H1 (cell line): ENCODE measurements around the gene ZNF804B. TPM values are rescaled to one million over a fixed set of nuclear protein-coding genes. Genes with fewer than 3 reads are reported as not detected.

Experiments
- CTCF ChIA-PET: fragments of 300-600 bp; sonication (Branson Sonifier 250); formaldehyde crosslinking; loops from one replicate; lab custom pipeline; 2021; ENCODE audit not compliant: partially characterized antibody; lab: Charles Lee
- POLR2A ChIA-PET: fragments of 300-600 bp; sonication (Branson Sonifier 250); formaldehyde crosslinking; loops from one replicate; lab custom pipeline; 2021; ENCODE audit warnings: inconsistent platforms; ENCODE audit not compliant: partially characterized antibody; lab: Charles Lee
- DNase-seq, 2 experiments: peaks; one replicate each; pipeline versions ENCODE4 v3.0.0 to v3.0.0-alpha.2; 2010 to 2022; ENCODE audit warnings: low spot score in 2 of 2, low read depth in 1 of 2, mixed read lengths in 1 of 2
- FAIRE-seq: peaks from 2 replicates; lab custom pipeline; 2011; peaks lifted over from hg19 to GRCh38; lab: Jason Lieb, UNC
- H2AFZ ChIP-seq: 2 replicates; pipeline ENCODE4 v1.8.1; 2012; ENCODE audit warnings: low read length, inconsistent platforms
- H2AK5ac ChIP-seq: 2 replicates; pipeline ENCODE4 v1.6.1; 2013; ENCODE audit warnings: low read depth, low read length
- H2BK120ac ChIP-seq: replicated peaks from 2 replicates; pipeline ENCODE3; 2013; ENCODE audit warnings: low read depth, low read length, inconsistent platforms
- H2BK12ac ChIP-seq: 2 replicates; pipeline ENCODE4 v1.6.1; 2013; ENCODE audit warnings: low read depth, low read length
- H2BK15ac ChIP-seq: 2 replicates; pipeline ENCODE4 v1.6.1; 2013; ENCODE audit warnings: low read length
- H2BK20ac ChIP-seq: 2 replicates; pipeline ENCODE4 v1.6.1; 2013; ENCODE audit warnings: low read length
- H2BK5ac ChIP-seq: 2 replicates; pipeline ENCODE4 v1.6.1; 2013; ENCODE audit warnings: low read depth, low read length
- H3K14ac ChIP-seq: 2 replicates; pipeline ENCODE4 v1.6.1; 2013; ENCODE audit warnings: inconsistent platforms; ENCODE audit not compliant: insufficient read length
- H3K18ac ChIP-seq: 2 replicates; pipeline ENCODE4 v1.6.1; 2013; ENCODE audit warnings: low read length; ENCODE audit errors: extremely low read depth
- H3K23ac ChIP-seq: 2 replicates; pipeline ENCODE4 v1.6.1; 2013; ENCODE audit warnings: inconsistent platforms; ENCODE audit not compliant: insufficient read length
- H3K23me2 ChIP-seq: 2 replicates; pipeline ENCODE4 v1.6.1; 2013; ENCODE audit warnings: low read depth, low read length
- H3K27ac ChIP-seq: 2 replicates; pipeline ENCODE4 v1.6.1; 2011; ENCODE audit warnings: low read depth, low read length, inconsistent platforms
- H3K27me3 ChIP-seq, 4 experiments: replicated peaks in 1 of 4; 1 replicate in 1 of 4; 2 replicates in 3 of 4; pipeline versions ENCODE4 v1.6.1 to v1.8.1; 2011 to 2013; ENCODE audit warnings: low read length in 3 of 4, mild to moderate bottlenecking in 3 of 4, inconsistent platforms in 2 of 4, mixed read lengths in 2 of 4, moderate library complexity in 1 of 4; ENCODE audit not compliant: control insufficient read depth in 3 of 4, insufficient read depth in 3 of 4; ENCODE audit errors: extremely low read depth in 1 of 4
- H3K36me3 ChIP-seq, 4 experiments: 2 replicates each; pipeline versions ENCODE4 v1.6.1 to v1.8.1; 2011 to 2013; ENCODE audit warnings: mild to moderate bottlenecking in 4 of 4, low read length in 3 of 4, moderate library complexity in 2 of 4, control low read depth in 1 of 4, inconsistent platforms in 1 of 4; ENCODE audit not compliant: insufficient read depth in 4 of 4, control insufficient read depth in 2 of 4
- H3K4ac ChIP-seq: replicated peaks from 2 replicates; pipeline ENCODE3; 2013; ENCODE audit warnings: low read length, low read depth, mixed read lengths, inconsistent platforms; ENCODE audit not compliant: insufficient read length
- H3K4me1 ChIP-seq, 4 experiments: replicated peaks in 1 of 4; 1 replicate in 1 of 4; 2 replicates in 3 of 4; pipeline versions ENCODE4 v1.6.1 to v1.8.1; 2011 to 2013; ENCODE audit warnings: low read length in 3 of 4, inconsistent platforms in 2 of 4, mixed read lengths in 1 of 4; ENCODE audit not compliant: insufficient read depth in 4 of 4, control insufficient read depth in 3 of 4
- H3K4me2 ChIP-seq, 2 experiments: 2 replicates each; pipeline versions ENCODE4 v1.6.1 to v1.8.1; 2011 to 2013; ENCODE audit warnings: low read depth in 2 of 2, low read length in 2 of 2, control low read depth in 1 of 2, inconsistent platforms in 1 of 2, mild to moderate bottlenecking in 1 of 2; ENCODE audit not compliant: insufficient read depth in 1 of 2
- H3K4me3 ChIP-seq, 4 experiments: fragments of 200-600, 300-600 bp in 1 of 4; sonication (generic), shearing (Covaris generic), sonication (Bioruptor Twin) in 1 of 4; 2 replicates each; pipeline versions ENCODE4 v1.5.1 to v1.8.1; 2011 to 2016; ENCODE audit warnings: low read length in 4 of 4, low read depth in 3 of 4, control low read depth in 2 of 4, inconsistent platforms in 2 of 4, mild to moderate bottlenecking in 2 of 4, mixed read lengths in 1 of 4, moderate library complexity in 1 of 4; ENCODE audit not compliant: insufficient read depth in 2 of 4; ENCODE audit errors: extremely low read depth in 1 of 4
- H3K56ac ChIP-seq: replicated peaks from 2 replicates; pipeline ENCODE3; 2013; ENCODE audit warnings: low read depth, mild to moderate bottlenecking, mixed read lengths, low read length, inconsistent platforms; ENCODE audit not compliant: insufficient read length
- H3K79me1 ChIP-seq: 2 replicates; pipeline ENCODE4 v1.6.1; 2013; ENCODE audit warnings: low read depth, low read length, control low read depth
- H3K79me2 ChIP-seq, 2 experiments: 2 replicates each; pipeline versions ENCODE4 v1.6.1 to v1.8.1; 2012 to 2013; ENCODE audit warnings: low read length in 2 of 2, mild to moderate bottlenecking in 2 of 2, inconsistent platforms in 1 of 2; ENCODE audit not compliant: insufficient read depth in 2 of 2, control insufficient read depth in 1 of 2
- H3K9ac ChIP-seq, 4 experiments: replicated peaks in 1 of 4; 1 replicate in 1 of 4; 2 replicates in 3 of 4; pipeline versions ENCODE4 v1.6.1 to v1.8.1; 2011 to 2013; ENCODE audit warnings: low read depth in 3 of 4, low read length in 3 of 4, control low read depth in 2 of 4, mild to moderate bottlenecking in 2 of 4, moderate library complexity in 2 of 4, inconsistent platforms in 1 of 4; ENCODE audit errors: extremely low read depth in 1 of 4
- H3K9me3 ChIP-seq, 2 experiments: 2 replicates each; pipeline versions ENCODE4 v1.6.1 to v1.8.1; 2012 to 2013; ENCODE audit warnings: mild to moderate bottlenecking in 2 of 2, moderate library complexity in 2 of 2, control low read depth in 1 of 2, inconsistent platforms in 1 of 2, low read depth in 1 of 2, low read length in 1 of 2, mixed read lengths in 1 of 2; ENCODE audit not compliant: insufficient read depth in 2 of 2
- H4K20me1 ChIP-seq, 2 experiments: replicated peaks in 1 of 2; 2 replicates each; pipeline versions ENCODE3 to v1.8.1; 2011 to 2013; ENCODE audit warnings: inconsistent platforms in 2 of 2, low read length in 2 of 2, mild to moderate bottlenecking in 1 of 2; ENCODE audit not compliant: insufficient read depth in 2 of 2, control insufficient read depth in 1 of 2
- H4K5ac ChIP-seq: 2 replicates; pipeline ENCODE4 v1.6.1; 2013; ENCODE audit warnings: low read length, low read depth, mixed read lengths, inconsistent platforms; ENCODE audit not compliant: insufficient read length
- H4K8ac ChIP-seq: 2 replicates; pipeline ENCODE4 v1.8.0; 2013; ENCODE audit warnings: mild to moderate bottlenecking, moderate library complexity, low read length, inconsistent platforms; ENCODE audit not compliant: insufficient read depth; ENCODE audit errors: extremely low read depth
- H4K91ac ChIP-seq: replicated peaks from 2 replicates; pipeline ENCODE3; 2013; ENCODE audit warnings: low read length, mixed read lengths, inconsistent platforms; ENCODE audit not compliant: insufficient read length
- MAFK ChIP-seq: IDR thresholded peaks from 2 replicates; pipeline ENCODE4 v1.6.1; 2012; ENCODE audit warnings: low read depth, mild to moderate bottlenecking, improper control_type of control experiment, low read length
- SP2 ChIP-seq: IDR thresholded peaks from 2 replicates; pipeline ENCODE4 v1.6.1; 2012; ENCODE audit warnings: mild to moderate bottlenecking, low read length, inconsistent platforms
- WGBS, 2 experiments: shearing (Covaris generic) in 1 of 2; methylation state at CpG; one replicate each; pipeline versions ENCODE4 v1.1.6 to v1.1.7; 2013 to 2015; ENCODE audit warnings: low lambda C conversion rate in 2 of 2, mixed read lengths in 2 of 2, inconsistent platforms in 1 of 2, low coverage in 1 of 2, missing lambda C conversion rate in 1 of 2; ENCODE audit not compliant: insufficient replicate concordance in 2 of 2, insufficient coverage in 1 of 2, insufficient read length in 1 of 2; ENCODE audit errors: extremely low coverage in 1 of 2, missing lambda C conversion rate in 1 of 2; 5-methylcytosine and 5-hydroxymethylcytosine counted together
- polyA plus RNA-seq, 7 experiments: library from polyadenylated mRNA; depleted of rRNA in 3 of 7; stranded (reverse) in 5 of 7; unstranded in 2 of 7; fragments of >200 nt in 5 of 7; fragments of 200-250 nt in 2 of 7; gene quantifications; 1 replicate in 5 of 7; 2 replicates in 1 of 7; 4 replicates in 1 of 7; pipeline versions ENCODE4 v1.2.1 to v1.2.3, GENCODE V29; 2011 to 2013; ENCODE audit warnings: missing spikeins in 2 of 7, mixed read lengths in 2 of 7
- total RNA-seq: library from RNA; stranded (reverse); fragmentation: NEBNext Ultra II Directional; extraction: Animal tissue kit (Norgen Biotek cat#: 25700); gene quantifications from 2 replicates; pipeline ENCODE4 v1.2.1, GENCODE V29; 2021

ZNF804B gene
- total and polyA plus RNA-seq, 2 of the 8 experiments (the other 6 are each of a cell fraction or from before 2014, with no cell fraction given): not detected

GRCh38 chr7:89283302-89283701, 523.8 kb downstream of the ZNF804B start:
- WGBS, 2 experiments: 91% methylated on average over 2 of the region's 2 CpGs; no CpG with 5 or more reads in 1 of the 2 experiments
- Histone ChIP-seq H3K4ac (no peak overlapping the region), H3K27me3 (no peaks in the 10 kb centered on the region), H4K8ac (no peak overlapping the region), H3K79me2 (no peaks in the 10 kb centered on the region), H3K18ac (no peak overlapping the region), H3K36me3 (no peaks in the 10 kb centered on the region), H2BK5ac (no peak overlapping the region), H2AK5ac (no peak overlapping the region), H3K79me1 (no peaks in the 10 kb centered on the region), H2AFZ (no peak overlapping the region), H2BK12ac (no peak overlapping the region), H3K56ac (no peak overlapping the region), H3K4me1 (no peaks in the 10 kb centered on the region), H3K23me2 (no peaks in the 10 kb centered on the region), H3K27ac (no peak overlapping the region), H3K23ac (no peak overlapping the region), H4K20me1 (no peaks in the 10 kb centered on the region), H2BK120ac (no peak overlapping the region), H3K4me3 (no peak overlapping the region), H3K9ac (no peak overlapping the region), H2BK15ac (no peak overlapping the region), H4K91ac (no peak overlapping the region), H3K4me2 (no peak overlapping the region), H3K14ac (no peak overlapping the region), H2BK20ac (no peak overlapping the region), H4K5ac (no peak overlapping the region), H3K9me3 (no peaks in the 10 kb centered on the region)
- ChIA-PET POLR2A (no interaction called here), CTCF (interaction anchor here (0.8 kb wide), 1 partner anchor 291 kb away, joined by 3 read pairs; no protein-coding TSS in a partner anchor)
- DNase-seq (no peak), FAIRE-seq (no peak)
- no peak for TF ChIP-seq MAFK
- no peak for TF ChIP-seq SP2
